Esophagus muscularis mucosa (tissue), 4 donors: ENCODE measurements around the gene IL7R. TPM values are rescaled to one million over a fixed set of nuclear protein-coding genes. Genes with fewer than 3 reads are reported as not detected.

Experiments
- DNase-seq: peaks from one replicate; pipeline ENCODE4 v3.0.0-alpha.2; 2017; ENCODE audit errors: extremely low spot score
- H3K27ac ChIP-seq, 4 donors: fragments of 200-600 bp; sonication (generic); replicated peaks in 1 of 4; 1 replicate in 3 of 4; 2 replicates in 1 of 4; pipeline ENCODE4 v1.5.1; 2016 to 2019; ENCODE audit warnings: mild to moderate bottlenecking in 1 of 4
- H3K27me3 ChIP-seq, 4 donors: fragments of 200-600 bp; sonication (generic); one replicate each; pipeline versions ENCODE4 v1.5.1 to v1.6.0; 2016 to 2019
- H3K36me3 ChIP-seq, 4 donors: fragments of 200-600 bp; sonication (generic); one replicate each; pipeline ENCODE4 v1.5.1; 2016 to 2019
- H3K4me1 ChIP-seq, 4 donors: fragments of 200-600 bp; sonication (generic); one replicate each; pipeline ENCODE4 v1.5.1; 2016 to 2019
- H3K4me3 ChIP-seq, 4 donors: fragments of 200-600 bp; sonication (generic); 1 replicate in 2 of 4; 2 replicates in 2 of 4; pipeline ENCODE4 v1.5.1; 2016 to 2019; ENCODE audit warnings: mild to moderate bottlenecking in 4 of 4, moderate library complexity in 1 of 4
- H3K9me3 ChIP-seq, 4 donors: fragments of 200-600 bp; sonication (generic); 1 replicate in 3 of 4; 2 replicates in 1 of 4; pipeline ENCODE4 v1.5.1; 2016 to 2019
- EP300 ChIP-seq: sonication (generic); formaldehyde crosslinking; IDR thresholded peaks from one replicate; pipeline ENCODE4 v1.6.1; 2017; ENCODE audit warnings: antibody characterized with exemption
- POLR2A ChIP-seq: fragments of 450-650 bp; IDR thresholded peaks from one replicate; pipeline ENCODE4 v1.6.1; 2017; ENCODE audit warnings: antibody characterized with exemption, moderate library complexity, mild to moderate bottlenecking, low read depth
- POLR2AphosphoS5 ChIP-seq, 2 donors: sonication (generic); formaldehyde crosslinking; IDR thresholded peaks; one replicate each; pipeline ENCODE4 v1.6.1; 2017; ENCODE audit warnings: antibody characterized with exemption in 2 of 2
- WGBS: methylation state at CpG from one replicate; pipeline ENCODE4 v1.1.5; 2018; 5-methylcytosine and 5-hydroxymethylcytosine counted together
- intact Hi-C: fragments of 100-400 bp; cut with DNase I; formaldehyde crosslinking; loops from one replicate; pipeline ENCODE4 v1.15.1; 2023
- total RNA-seq, 4 donors: library from RNA; depleted of rRNA; stranded (reverse); fragments of >200 nt; gene quantifications; one replicate each; pipeline versions ENCODE4 v1.1.0 to v1.2.1, GENCODE V29; 2016
- TF ChIP-seq, protein P1 (sequence below), 3 experiments: fragments of 200-600 bp in 2 of 3; fragments of 450-650 bp in 1 of 3; sonication (generic) in 2 of 3; IDR thresholded peaks; one replicate each; pipeline ENCODE4 v1.5.1; 2017 to 2019; ENCODE audit warnings: antibody characterized with exemption in 3 of 3, mild to moderate bottlenecking in 2 of 3, moderate library complexity in 1 of 3

The IL7R gene
- total RNA-seq, 4 donors from 2014 or later, result 2.8 to 10.6 (median 4.1) TPM

DNA sequence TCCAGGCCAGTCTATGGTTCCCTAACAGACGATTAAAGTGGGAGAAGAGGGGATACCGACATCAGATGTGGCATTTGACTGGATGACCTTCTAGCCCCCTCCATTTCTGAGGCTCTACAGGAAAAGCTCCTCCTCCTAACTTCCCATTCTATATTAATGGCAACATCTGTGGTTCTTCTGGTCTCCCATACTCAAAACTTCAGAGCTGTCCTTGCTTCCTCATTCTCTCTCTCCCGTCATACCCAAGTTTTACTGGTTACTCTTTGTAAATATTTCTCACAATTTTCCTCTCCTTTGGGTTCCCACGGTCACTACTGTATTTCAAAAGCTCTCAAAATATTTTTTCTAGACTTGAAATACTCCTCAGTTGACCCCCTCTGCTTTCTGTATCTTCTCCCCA is 36.0 kb upstream of the IL7R start:
- WGBS, result 70% methylated on average over 4 of the region's 4 CpGs
- Histone ChIP-seq H3K4me3 (no peak overlapping the region), H3K36me3 (no peaks in the 10 kb centered on the region), H3K4me1 (no peaks in the 10 kb centered on the region), H3K9me3 (no peaks in the 10 kb centered on the region), H3K27ac (no peak overlapping the region), H3K27me3 (no peaks in the 10 kb centered on the region)
- intact Hi-C loops, result no loop called here
- no peak for DNase-seq
- TF ChIP-seq POLR2A (no peak), EP300 (no peak), POLR2AphosphoS5 (IDR thresholded peaks at IDR 0.05) (no peak)
- TF ChIP-seq, protein P1, sequence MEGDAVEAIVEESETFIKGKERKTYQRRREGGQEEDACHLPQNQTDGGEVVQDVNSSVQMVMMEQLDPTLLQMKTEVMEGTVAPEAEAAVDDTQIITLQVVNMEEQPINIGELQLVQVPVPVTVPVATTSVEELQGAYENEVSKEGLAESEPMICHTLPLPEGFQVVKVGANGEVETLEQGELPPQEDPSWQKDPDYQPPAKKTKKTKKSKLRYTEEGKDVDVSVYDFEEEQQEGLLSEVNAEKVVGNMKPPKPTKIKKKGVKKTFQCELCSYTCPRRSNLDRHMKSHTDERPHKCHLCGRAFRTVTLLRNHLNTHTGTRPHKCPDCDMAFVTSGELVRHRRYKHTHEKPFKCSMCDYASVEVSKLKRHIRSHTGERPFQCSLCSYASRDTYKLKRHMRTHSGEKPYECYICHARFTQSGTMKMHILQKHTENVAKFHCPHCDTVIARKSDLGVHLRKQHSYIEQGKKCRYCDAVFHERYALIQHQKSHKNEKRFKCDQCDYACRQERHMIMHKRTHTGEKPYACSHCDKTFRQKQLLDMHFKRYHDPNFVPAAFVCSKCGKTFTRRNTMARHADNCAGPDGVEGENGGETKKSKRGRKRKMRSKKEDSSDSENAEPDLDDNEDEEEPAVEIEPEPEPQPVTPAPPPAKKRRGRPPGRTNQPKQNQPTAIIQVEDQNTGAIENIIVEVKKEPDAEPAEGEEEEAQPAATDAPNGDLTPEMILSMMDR (IDR thresholded peaks at IDR 0.05), result no peak

DNA sequence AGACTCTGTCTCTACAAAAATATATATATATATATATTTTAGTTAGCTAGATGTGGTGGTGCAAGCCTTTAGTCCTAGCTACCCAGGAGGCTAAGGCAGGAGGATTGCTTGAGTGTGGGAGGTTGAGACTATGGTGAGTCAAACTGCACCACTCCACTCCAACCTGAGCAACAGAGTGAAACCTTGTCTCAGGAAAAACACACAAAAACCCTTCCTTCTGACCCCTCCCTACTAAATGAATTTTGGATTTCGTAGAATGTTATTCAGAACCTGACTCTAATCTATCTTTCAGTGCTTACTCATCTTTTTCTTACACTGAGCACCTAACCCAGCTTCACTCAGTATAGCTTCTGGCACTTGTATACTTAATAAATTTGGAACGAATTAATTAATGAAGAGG is 35.2 kb upstream of the IL7R start:
- Histone ChIP-seq H3K4me1 (no peaks in the 10 kb centered on the region), H3K9me3 (no peaks in the 10 kb centered on the region), H3K36me3 (no peaks in the 10 kb centered on the region), H3K27me3 (no peaks in the 10 kb centered on the region), H3K4me3 (no peak overlapping the region), H3K27ac (no peak overlapping the region)
- no peak for DNase-seq
- intact Hi-C loops, result no loop called here
- 89% methylated on average over 2 of the region's 2 CpGs for WGBS
- TF ChIP-seq EP300 (no peak), POLR2AphosphoS5 (IDR thresholded peaks at IDR 0.05) (no peak), POLR2A (no peak)
- TF ChIP-seq, protein P1 (IDR thresholded peaks at IDR 0.05), result no peak

DNA sequence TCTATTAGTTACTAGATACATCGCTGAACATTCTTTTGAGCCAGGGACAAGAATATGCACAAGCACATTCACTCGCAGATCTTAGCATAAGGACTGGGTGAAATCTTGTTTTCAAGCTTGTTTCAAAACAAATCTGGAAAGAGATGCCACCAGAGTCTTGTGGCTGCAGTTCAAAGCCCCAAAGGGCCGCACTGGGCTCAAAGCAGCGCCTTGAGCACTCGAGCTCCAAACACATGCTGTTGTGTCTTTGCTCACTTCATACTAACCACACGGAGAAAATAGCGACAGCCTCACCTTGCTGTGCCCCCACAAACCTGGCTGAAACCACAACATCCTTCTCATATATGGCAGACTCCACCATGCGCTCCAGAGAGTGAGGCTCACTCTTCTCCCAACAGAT is 34.2 kb upstream of the IL7R start:
- no peaks in the 10 kb centered on the region for H3K36me3 ChIP-seq
- H3K4me3 ChIP-seq, result no peak overlapping the region
- WGBS, result 82% methylated on average over 8 of the region's 8 CpGs
- TF ChIP-seq EP300 (no peak), POLR2AphosphoS5 (IDR thresholded peaks at IDR 0.05) (no peak), POLR2A (no peak)
- TF ChIP-seq, protein P1 (IDR thresholded peaks at IDR 0.05), result no peak
- DNase-seq, result no peak
- intact Hi-C loops, result no loop called here
- H3K27me3 ChIP-seq, result no peaks in the 10 kb centered on the region
- H3K4me1 ChIP-seq, result no peaks in the 10 kb centered on the region
- no peaks in the 10 kb centered on the region for H3K9me3 ChIP-seq
- no peak overlapping the region for H3K27ac ChIP-seq

DNA sequence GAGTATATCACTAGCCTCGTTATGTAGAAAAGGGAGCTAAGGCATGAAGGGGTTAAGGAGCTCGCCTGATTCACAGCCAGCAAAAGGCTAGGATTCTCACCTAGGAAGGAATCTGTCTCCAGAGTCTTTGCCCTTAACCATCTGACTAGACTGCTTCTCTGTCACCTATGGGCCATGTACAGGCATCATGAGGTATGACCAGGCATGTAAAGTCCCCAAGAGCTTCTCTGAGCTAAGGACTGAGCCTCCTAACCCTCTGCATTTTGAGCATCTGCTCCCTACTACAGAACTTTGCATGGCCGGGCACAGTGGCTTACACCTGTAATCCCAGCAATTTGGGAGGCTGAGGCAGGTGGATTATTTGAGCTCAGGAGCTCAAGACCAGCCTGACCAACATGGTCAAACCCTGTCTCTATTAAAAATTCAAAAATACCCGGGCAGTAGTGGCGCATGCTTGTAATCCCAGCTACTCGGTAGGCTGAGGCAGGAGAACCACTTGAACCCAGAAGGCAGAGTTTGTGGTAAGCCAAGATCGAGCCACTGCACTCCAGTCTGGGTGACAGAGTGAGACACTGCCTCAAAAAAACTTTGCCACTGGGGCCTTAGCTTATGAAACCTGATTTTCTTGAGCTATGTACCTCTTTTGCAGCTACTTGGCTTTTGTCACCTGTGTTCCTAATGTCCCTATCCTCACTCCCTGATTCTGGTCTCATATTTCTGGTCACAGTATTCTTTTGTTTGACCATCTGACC is 33.2 kb upstream of the IL7R start:
- no peak overlapping the region for H3K4me3 ChIP-seq
- no peak for TF ChIP-seq EP300
- TF ChIP-seq, protein P1 (IDR thresholded peaks at IDR 0.05), result no peak
- no peak for TF ChIP-seq POLR2A
- 78% methylated on average over 7 of the region's 7 CpGs for WGBS

DNA sequence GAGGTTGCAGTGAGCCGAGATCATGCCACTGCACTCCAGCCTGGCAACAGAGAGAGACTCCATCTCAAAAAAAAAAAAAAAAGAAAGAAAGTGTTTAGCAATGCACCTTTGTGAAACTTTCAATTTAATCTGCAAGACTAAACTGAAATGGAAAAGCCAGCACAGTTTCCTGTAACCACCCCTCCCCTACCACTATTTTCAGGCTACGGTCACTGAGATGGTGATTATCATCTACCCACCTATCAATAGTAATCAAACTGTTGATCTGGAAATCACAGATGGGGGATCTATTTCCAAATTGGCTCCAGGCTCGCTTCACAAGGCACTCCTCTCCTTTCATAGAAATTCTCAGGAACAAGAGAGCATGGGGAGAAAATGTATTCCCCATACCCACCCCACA is 30.6 kb upstream of the IL7R start:
- H3K27ac ChIP-seq, result no peak overlapping the region
- H3K9me3 ChIP-seq, result no peaks in the 10 kb centered on the region
- intact Hi-C loops, result no loop called here
- 92% methylated on average over 3 of the region's 3 CpGs for WGBS
- no peaks in the 10 kb centered on the region for H3K27me3 ChIP-seq
- H3K4me3 ChIP-seq, result no peak overlapping the region
- H3K36me3 ChIP-seq, result no peaks in the 10 kb centered on the region
- H3K4me1 ChIP-seq, result no peaks in the 10 kb centered on the region
- TF ChIP-seq EP300 (no peak), POLR2AphosphoS5 (IDR thresholded peaks at IDR 0.05) (no peak)
- TF ChIP-seq, protein P1 (IDR thresholded peaks at IDR 0.05), result no peak
- DNase-seq, result no peak

More for the DNA sequence above, 33.2 kb upstream of the IL7R start:
- intact Hi-C loops, result no loop called here
- Histone ChIP-seq H3K27ac (no peak overlapping the region), H3K27me3 (no peaks in the 10 kb centered on the region), H3K4me1 (no peaks in the 10 kb centered on the region), H3K36me3 (no peaks in the 10 kb centered on the region), H3K9me3 (no peaks in the 10 kb centered on the region)
- no peak for DNase-seq
